RPMI8226 (cell line): Measurements from ENCODE around the gene POU5F1.
A peak's percentile ranks its signal among the peaks of the same experiment; 100 is the strongest.
"Not testable (repeated sequence)": the region's sequence is repeated elsewhere in the genome, so short reads cannot be mapped to it uniquely, and the experiment has no call there.

Source experiments
- DNase-seq: peaks from one replicate; pipeline ENCODE4 v3.0.0-alpha.2; 2015

The POU5F1 gene

GRCh38 chr6:31190488-31190887 lies 20.0 kb upstream of the POU5F1 start:
- peak; percentile 90 for DNase-seq

- not testable (repeated sequence) for DNase-seq
These were observed 18.7 kb upstream of the POU5F1 start for GRCh38 chr6:31189223-31189622.

GRCh38 chr6:31187780-31188194 lies 17.3 kb upstream of the POU5F1 start:
- no peak for DNase-seq

- DNase-seq = peak; percentile 39
These were observed 15.7 kb upstream of the POU5F1 start for GRCh38 chr6:31186052-31186734.

- not testable (repeated sequence) for DNase-seq
These were observed 15.2 kb upstream of the POU5F1 start for GRCh38 chr6:31185695-31186051.

GRCh38 chr6:31183859-31184258 lies 13.4 kb upstream of the POU5F1 start:
- not testable (repeated sequence) for DNase-seq

- DNase-seq = not testable (repeated sequence)
These were observed 12.8 kb upstream of the POU5F1 start for GRCh38 chr6:31183287-31183686.

GRCh38 chr6:31180500-31180899 lies 10.0 kb upstream of the POU5F1 start:
- peak; percentile 86 for DNase-seq

GRCh38 chr6:31179896-31180295 lies 9.4 kb upstream of the POU5F1 start:
- no peak for DNase-seq

- DNase-seq = no peak
These were observed 8.5 kb upstream of the POU5F1 start for GRCh38 chr6:31179042-31179386.

GRCh38 chr6:31178143-31179041 lies 7.9 kb upstream of the POU5F1 start:
- DNase-seq = peak; percentile 36

GRCh38 chr6:31175971-31176370 lies 5.5 kb upstream of the POU5F1 start:
- no peak for DNase-seq

- no peak for DNase-seq
These were observed 3.9 kb upstream of the POU5F1 start for GRCh38 chr6:31174378-31174777.

- no peak for DNase-seq
These were observed 2.9 kb upstream of the POU5F1 start for GRCh38 chr6:31173406-31173805.

GRCh38 chr6:31172973-31173384 lies 2.5 kb upstream of the POU5F1 start:
- DNase-seq = no peak

GRCh38 chr6:31171931-31172905 lies 1.7 kb upstream of the POU5F1 start:
- no peak for DNase-seq

- DNase-seq = no peak
These were observed 647 bp upstream of the POU5F1 start for GRCh38 chr6:31170987-31171671.

- not testable (repeated sequence) for DNase-seq
These were observed 453 bp downstream of the POU5F1 start for GRCh38 chr6:31169858-31170599.

- DNase-seq = no peak
These were observed 1.2 kb downstream of the POU5F1 start for GRCh38 chr6:31169123-31169857.

- no peak for DNase-seq
These were observed 1.9 kb downstream of the POU5F1 start for GRCh38 chr6:31168606-31169005.

GRCh38 chr6:31165986-31166385 lies 4.5 kb downstream of the POU5F1 start:
- no peak for DNase-seq
